ENCODE results near the gene SLC51A.

DNA sequence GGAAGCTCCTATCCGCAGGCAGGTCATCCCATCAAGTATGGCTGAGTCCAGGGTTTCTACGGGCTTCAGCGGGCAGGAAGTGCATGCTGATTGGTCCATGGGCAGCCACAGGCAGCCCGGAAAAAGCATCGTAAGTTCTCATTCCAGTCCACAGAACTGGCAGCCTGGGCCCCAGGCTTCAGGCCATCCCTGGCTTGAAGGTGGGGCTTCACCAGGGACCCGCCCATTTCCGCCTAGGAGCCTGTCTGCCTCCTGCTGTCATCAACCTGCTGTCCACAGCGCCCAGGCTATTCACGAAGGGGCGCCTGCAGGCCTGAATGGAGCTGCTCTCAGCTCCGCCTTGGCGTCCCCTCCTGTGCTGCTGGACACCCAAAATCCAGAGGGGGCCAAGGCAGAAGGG is 57.3 kb downstream of the SLC51A start:
- TF ChIP-seq CTCF (IDR thresholded peaks at IDR 0.05) (no peak), POLR2A (IDR thresholded peaks at IDR 0.05) (no peak)

All from Peyer's patch (tissue), 4 donors.